ENCODE measurements around the gene DZIP1.
"Not testable (repeated sequence)": the region's sequence is repeated elsewhere in the genome, so short reads cannot be mapped to it uniquely, and the experiment has no call there.

DZIP1 gene

GRCh38 chr13:95644601-95645052, at the start of gene DZIP1:
Gene DZIP1 (minus strand): TSS chr13:95644706. CDS start chr13:95642029, 2,677 bp downstream.
- DNase-seq: peak; percentile 77

GRCh38 chr13:95690986-95691385, 46.5 kb upstream of the DZIP1 start:
- not testable (repeated sequence) for DNase-seq

DNA sequence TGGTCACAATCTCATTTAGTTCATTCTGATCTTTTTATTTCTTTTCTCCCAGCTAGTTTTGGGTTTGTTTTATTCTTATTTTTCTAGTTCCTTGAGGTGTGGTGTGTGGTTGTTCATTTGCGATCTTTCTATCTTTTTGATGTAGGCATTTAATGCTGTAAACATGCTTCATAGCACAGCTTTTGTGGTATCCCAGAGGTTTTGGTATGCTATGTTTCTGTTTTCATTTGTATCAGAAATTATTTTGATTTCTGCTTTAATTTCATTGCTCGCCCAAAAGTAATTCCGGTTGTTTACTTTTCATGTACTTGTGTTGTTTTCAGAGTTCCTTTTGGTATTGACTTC, 45.0 kb upstream of the DZIP1 start:
- DNase-seq: no peak

GRCh38 chr13:95684960-95685359, 40.5 kb upstream of the DZIP1 start:
- not testable (repeated sequence) for DNase-seq

- no peak for DNase-seq
These were observed 39.9 kb upstream of the DZIP1 start for GRCh38 chr13:95684418-95684817.

DNA sequence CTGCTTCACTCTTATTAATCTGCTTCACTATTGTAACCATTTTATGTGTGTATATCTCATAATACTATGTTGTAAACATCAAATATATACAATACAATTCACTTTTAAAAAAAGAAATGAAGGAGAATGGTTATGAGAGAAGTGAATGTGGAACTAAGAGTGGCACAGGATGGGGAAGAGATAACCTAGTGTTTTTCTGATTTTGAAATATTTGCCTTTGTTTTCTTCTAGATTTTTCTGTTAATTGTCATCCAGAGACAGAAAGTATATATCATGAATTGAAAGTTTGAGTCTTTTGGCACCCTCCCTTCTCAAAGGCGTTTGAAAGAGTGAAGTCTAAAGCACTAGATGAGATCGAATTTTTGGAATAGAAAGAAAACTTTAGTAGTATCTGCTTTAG, 35.2 kb upstream of the DZIP1 start:
- DNase-seq: no peak

DNA sequence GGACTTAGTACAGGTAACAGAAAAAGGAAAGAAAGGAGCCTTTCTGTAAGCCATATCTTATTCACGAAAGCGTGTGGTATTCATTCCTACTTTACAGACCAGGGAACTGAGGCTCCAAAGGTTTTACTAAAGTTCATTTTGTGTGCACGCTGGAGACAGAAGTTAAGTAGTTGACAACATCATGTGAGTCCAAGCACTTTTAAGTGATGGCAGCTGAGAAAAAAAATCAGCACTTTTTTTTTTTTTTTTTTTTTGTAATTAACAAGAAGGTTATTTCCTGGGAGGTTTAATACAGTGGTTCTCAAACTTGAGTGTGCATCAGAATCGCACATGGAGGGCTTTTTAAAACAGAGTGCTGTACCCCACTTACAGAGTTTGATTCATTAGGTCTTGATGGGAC, 34.5 kb upstream of the DZIP1 start:
- DNase-seq: no peak

DNA sequence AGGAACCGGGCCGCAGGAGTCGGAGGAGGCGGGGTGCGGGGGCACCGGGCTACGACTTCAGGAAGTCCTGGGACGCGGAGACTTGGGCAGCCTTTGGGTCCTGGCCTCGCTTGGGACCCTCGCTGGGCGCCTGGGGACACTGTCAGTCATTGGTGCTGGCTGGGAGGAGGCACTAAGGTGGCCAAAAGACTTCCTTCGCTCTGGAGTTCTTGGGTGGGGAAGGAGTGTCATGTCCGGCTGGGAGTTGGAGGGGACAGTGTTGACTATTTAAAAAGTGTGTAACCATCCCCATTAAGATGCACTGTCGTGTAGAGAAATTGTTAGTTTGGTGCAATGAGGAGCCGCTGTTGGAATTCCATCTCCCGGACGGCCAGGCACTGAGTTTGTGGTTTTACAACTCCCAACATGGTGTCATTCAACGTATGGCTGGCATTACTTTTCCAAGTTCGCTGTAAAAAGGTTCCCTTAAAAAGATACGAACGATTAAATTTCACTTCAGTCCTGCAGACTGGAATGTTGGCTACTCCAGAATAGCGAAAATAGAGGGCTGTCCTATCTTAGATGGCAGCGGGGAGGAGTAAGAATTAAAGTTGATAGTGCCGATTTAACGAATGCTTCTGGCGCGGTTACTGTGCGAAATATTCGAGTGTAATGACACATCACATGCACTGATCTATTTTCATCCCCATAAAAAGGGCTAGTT, 33.2 kb upstream of the DZIP1 start:
- no peak for DNase-seq

- peak; percentile 93 for DNase-seq
These were observed 32.5 kb upstream of the DZIP1 start, which contains the start of gene DNAJC3 for GRCh38 chr13:95676762-95677563. Gene DNAJC3 (plus strand): TSS chr13:95677139. CDS start chr13:95677256, 117 bp downstream.

- peak; percentile 91 for DNase-seq
These were observed 31.7 kb upstream of the DZIP1 start for GRCh38 chr13:95676105-95676761.

DNA sequence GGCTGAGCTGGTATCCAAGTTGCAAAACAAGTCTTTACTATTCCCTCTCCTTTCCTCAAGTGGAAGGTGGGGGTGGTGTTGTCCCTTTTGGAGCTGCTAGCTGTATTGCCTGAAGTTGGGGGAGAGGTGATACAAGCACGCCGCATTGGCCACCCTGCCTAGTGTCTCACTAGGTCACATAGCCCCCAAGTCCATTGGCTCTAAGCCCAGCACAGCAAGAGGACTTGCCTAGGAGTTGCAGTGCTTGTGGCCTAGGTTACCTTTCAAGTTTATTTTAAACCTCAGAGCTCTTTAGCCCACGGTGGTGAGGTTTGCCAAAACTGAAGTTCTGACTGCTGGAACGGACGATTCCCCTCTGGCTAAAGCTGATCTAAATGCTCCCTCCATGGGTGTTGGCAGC, 27.1 kb upstream of the DZIP1 start:
- no peak for DNase-seq

DNA sequence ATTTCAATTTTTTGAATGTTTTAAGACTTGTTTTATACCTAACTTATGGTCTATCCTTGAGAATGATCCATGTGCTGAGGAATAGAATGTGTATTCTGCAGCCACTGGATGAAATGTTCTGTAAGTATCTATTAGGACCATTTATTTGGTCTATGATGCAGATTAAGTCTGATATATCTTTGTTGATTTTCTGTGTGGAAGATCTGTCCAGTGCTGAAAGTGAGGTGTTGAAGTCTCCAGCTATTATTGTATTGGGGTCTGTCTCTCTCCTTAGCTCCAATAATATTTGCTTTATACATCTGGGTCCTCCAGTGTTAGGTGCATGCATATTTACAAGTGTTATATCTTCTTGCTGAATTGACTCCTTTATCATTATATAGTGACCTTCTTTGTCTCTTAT, 22.7 kb upstream of the DZIP1 start:
- DNase-seq: not testable (repeated sequence)

GRCh38 chr13:95660981-95661581, 16.6 kb upstream of the DZIP1 start:
- DNase-seq: peak; percentile 31

DNA sequence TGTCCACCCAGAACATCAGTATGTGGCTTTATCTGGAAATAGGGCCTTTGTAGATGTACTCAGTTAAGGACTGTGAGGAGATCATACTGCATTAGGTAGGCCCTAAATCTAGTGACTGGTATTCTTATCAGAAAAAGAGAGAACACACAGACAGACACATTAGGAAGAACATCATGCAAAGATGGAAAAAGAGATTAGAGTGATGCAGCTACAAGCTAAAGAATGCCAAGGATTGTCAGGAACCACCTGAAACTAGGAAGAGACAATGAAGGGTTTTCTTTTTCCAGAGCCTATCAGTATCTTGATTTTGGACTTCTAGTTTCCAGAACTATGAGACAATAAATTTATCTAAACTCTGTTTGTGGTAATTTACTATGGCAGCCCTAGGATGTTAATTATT, 15.0 kb upstream of the DZIP1 start:
- DNase-seq: no peak

DNA sequence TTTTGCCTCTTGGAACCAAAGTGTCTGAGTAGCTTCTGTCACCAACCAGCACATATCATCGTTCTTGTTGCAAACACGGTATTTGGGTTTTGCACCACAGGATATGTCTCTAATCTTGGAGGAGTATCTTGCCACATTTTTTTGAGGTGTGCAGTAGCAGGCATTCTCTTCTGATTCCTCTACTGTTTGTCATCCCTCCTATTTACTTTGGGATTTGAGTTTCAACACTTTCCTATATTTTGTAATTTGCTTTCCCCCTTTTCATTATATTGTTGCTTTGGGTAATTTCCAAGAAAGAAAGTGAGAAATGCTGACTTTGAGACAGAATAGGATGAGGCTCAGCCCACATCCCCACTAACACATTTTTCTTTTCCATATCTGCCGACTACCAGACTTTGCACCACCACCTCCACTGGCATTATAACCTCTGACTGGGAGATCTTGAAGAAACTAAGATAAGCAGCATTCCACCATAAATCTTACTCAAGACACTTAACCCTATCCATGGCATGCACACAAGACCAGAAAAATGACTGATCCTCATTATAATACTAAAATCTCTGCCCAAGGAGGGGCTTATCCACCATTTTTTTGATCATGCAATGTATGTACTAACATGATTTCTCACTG, 12.0 kb upstream of the DZIP1 start:
- no peak for DNase-seq

DNA sequence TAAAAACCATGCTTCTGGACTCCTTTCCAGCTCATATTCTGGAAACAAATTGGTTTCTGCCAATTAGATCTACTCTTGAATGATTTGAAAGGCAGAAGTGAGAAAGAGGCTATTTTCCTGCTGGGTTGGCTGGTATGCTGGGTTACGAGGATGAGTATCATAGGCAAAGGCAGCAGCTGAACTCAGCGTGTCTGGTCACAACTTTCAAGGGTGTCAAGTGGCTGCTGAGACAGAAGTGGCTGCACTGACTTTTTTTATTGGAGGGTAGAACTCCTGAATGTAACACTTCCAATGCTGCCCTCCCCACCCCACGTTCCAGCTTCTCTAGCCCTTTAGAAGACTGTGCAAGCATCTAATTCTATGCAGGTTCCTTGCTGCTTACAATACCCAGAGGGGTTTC, 8.3 kb upstream of the DZIP1 start:
- peak; percentile 23 for DNase-seq

- no peak for DNase-seq
These were observed 7.8 kb upstream of the DZIP1 start for GRCh38 chr13:95652244-95652764.

DNA sequence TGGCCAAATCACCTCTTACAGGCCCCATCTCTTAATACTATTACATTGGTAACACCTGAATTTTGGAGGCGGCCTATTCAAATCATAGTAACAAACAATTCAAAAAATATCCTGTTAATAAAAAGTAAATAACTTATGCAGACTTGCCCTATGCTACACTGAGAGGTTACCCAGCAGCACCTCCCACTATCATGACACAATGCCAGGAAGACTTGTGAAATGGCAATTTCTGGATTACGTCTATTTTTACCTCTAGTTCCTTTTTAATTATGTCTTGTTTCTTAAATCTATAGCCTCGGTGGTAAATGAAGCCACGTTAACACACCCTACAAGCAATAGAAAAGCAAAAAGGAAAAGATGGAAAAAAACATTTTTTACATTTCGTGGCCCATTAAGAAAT, 6.2 kb upstream of the DZIP1 start:
- DNase-seq: no peak

GRCh38 chr13:95647321-95647720, 2.8 kb upstream of the DZIP1 start:
- DNase-seq: no peak

- no peak for DNase-seq
These were observed 439 bp downstream of the DZIP1 start for GRCh38 chr13:95643936-95644598.

DNA sequence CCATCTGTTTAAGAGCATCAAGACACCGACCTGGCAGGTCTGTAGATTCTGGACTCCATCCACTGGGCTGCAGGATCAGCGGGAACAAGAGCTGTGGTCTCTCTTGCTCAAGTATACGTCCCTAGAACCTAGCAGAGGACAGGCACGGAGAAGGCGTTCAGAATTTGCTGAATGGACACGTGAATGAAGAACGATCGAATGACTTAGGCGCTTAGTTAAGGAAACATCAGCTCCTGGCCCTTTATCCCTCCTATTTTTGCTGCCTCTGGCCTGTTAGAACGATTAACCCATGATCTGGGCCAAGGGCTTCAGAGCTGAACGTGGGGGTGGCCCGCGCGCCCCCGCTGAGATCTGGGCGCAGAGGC, 953 bp downstream of the DZIP1 start:
- DNase-seq: peak; percentile 48

DNA sequence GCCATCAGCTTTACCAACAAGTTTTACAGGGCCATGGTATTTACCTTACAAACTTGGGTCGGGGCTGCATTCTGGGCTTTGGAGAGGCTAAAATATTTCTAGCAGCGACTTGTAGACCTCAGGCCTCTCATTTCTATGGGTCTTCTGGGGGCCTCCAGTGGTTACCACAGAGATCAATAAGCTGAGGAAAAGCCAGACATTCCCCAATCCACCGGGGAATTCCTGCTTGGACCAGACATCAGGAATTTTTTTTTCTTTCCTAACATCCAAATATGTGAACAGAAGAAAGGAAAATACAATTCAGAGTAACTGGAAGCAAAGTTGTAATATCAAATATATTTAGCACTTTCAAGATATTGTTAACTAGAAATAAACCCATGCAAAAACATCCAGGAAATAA, 1.5 kb downstream of the DZIP1 start:
- DNase-seq: no peak

All from NCI-H510A treated with DMSO at 0.1 percent for 48 hours (cell line).